Lung (tissue), 12 donors: ENCODE results near the gene CNDP1. TPM values are rescaled to one million over a fixed set of nuclear protein-coding genes. Genes with fewer than 3 reads are reported as not detected.
"Not testable (repeated sequence)": the region's sequence is repeated elsewhere in the genome, so short reads cannot be mapped to it uniquely, and the experiment has no call there.

Source experiments
- ATAC-seq: fragments of 200-7000 bp; cut with Tn5 transposase; one replicate; pipeline ENCODE4 v1.9.1; 2020; ENCODE audit warnings: moderate number of reproducible peaks; ENCODE audit not compliant: insufficient read depth, low FRiP score
- DNase-seq, 3 donors: peaks; one replicate each; pipeline ENCODE4 v3.0.0-alpha.2; 2013 to 2017
- H3K27ac ChIP-seq, 2 donors: one replicate each; pipeline ENCODE4 v1.5.1; 2013; ENCODE audit warnings: mild to moderate bottlenecking in 2 of 2, moderate library complexity in 2 of 2, control low read depth in 1 of 2, inconsistent platforms in 1 of 2, low read depth in 1 of 2, low read length in 1 of 2
- H3K27me3 ChIP-seq, 3 donors: one replicate each; pipeline ENCODE4 v1.5.1; 2013; ENCODE audit warnings: low read length in 2 of 3; ENCODE audit not compliant: control insufficient read depth in 3 of 3, insufficient read depth in 3 of 3
- H3K36me3 ChIP-seq, 4 donors: one replicate each; pipeline ENCODE4 v1.5.1; 2013; ENCODE audit warnings: low read length in 4 of 4, mild to moderate bottlenecking in 1 of 4, moderate library complexity in 1 of 4; ENCODE audit not compliant: control insufficient read depth in 4 of 4, insufficient read depth in 4 of 4
- H3K4me1 ChIP-seq, 5 donors: one replicate each; pipeline ENCODE4 v1.5.1; 2013; ENCODE audit warnings: low read length in 5 of 5, mild to moderate bottlenecking in 2 of 5, moderate library complexity in 1 of 5; ENCODE audit not compliant: control insufficient read depth in 5 of 5, insufficient read depth in 5 of 5
- H3K4me3 ChIP-seq: one replicate; pipeline ENCODE4 v1.5.1; 2013; ENCODE audit warnings: mild to moderate bottlenecking, control low read depth, moderate library complexity
- H3K9ac ChIP-seq, 2 donors: one replicate each; pipeline ENCODE4 v1.5.1; 2013; ENCODE audit warnings: low read length in 2 of 2, control low read depth in 1 of 2; ENCODE audit not compliant: insufficient read depth in 1 of 2
- H3K9me3 ChIP-seq, 4 donors: one replicate each; pipeline ENCODE4 v1.5.1; 2013; ENCODE audit warnings: low read length in 3 of 4, mild to moderate bottlenecking in 1 of 4, moderate library complexity in 1 of 4; ENCODE audit not compliant: control insufficient read depth in 4 of 4, insufficient read depth in 3 of 4
- CTCF ChIP-seq: IDR thresholded peaks from 2 replicates; pipeline ENCODE4 v1.5.1; 2012; ENCODE audit warnings: mild to moderate bottlenecking; ENCODE audit errors: control extremely low read depth, extremely low read depth
- WGBS, 2 donors: extraction: QIAGEN DNeasy Blood & Tissue Kit; methylation state at CpG; one replicate each; pipeline ENCODE4 v1.1.7; 2013; 5-methylcytosine and 5-hydroxymethylcytosine counted together
- polyA plus RNA-seq, 2 donors: library from polyadenylated mRNA; stranded (reverse); fragments of 200-250 nt; gene quantifications; one replicate each; pipeline ENCODE4 v1.2.1, GENCODE V29; 2013
- total RNA-seq, 2 donors: library from RNA; depleted of rRNA in 1 of 2; stranded (reverse); fragments of >200 nt in 1 of 2; gene quantifications; one replicate each; pipeline ENCODE4 v1.2.1, GENCODE V29; 2014 to 2021
- donor health status: control.
- donor health status: control.
- donor health status: Bipolar disorder and iron deficiency.
- donor health status: healthy.
- donor health status: DM: yes; HTN: yes; CAD: no.

Gene CNDP1
- total and polyA plus RNA-seq, 4 donors = 0.08 to 0.10 TPM; not detected in 2

- WGBS, 2 donors = 83 to 96% methylated on average over 4 of the region's 4 CpGs
- peaks cover 0 to 35% (median 4%) of the 10 kb centered on the region in 5 donors for H3K4me1 ChIP-seq
- no peaks in the 10 kb centered on the region for H3K36me3 ChIP-seq
- no peak for TF ChIP-seq CTCF
- peak in 2 of 3 donors; percentile 50 to 52 for DNase-seq
- peaks cover 0 to 6% (median 0%) of the 10 kb centered on the region in 4 donors for H3K9me3 ChIP-seq
- H3K9ac ChIP-seq = no peak overlapping the region
- ATAC-seq = no peak
- H3K27me3 ChIP-seq = no peaks in the 10 kb centered on the region
- no peak overlapping the region for H3K27ac ChIP-seq
- H3K4me3 ChIP-seq = no peak overlapping the region
These were observed 27.9 kb downstream of the CNDP1 start for GRCh38 chr18:74562131-74562730.

- Histone ChIP-seq H3K4me3 (no peak overlapping the region), H3K27me3 (no peaks in the 10 kb centered on the region), H3K36me3 (no peaks in the 10 kb centered on the region), H3K9ac (no peak overlapping the region), H3K4me1 (peaks cover 0 to 35% (median 4%) of the 10 kb centered on the region in 5 donors), H3K9me3 (peaks cover 0 to 8% (median 0%) of the 10 kb centered on the region in 4 donors), H3K27ac (no peak overlapping the region)
- DNase-seq (no peak), ATAC-seq (no peak)
- 77 to 90% methylated on average over 4 of the region's 4 CpGs for WGBS, 2 donors
- no peak for TF ChIP-seq CTCF
These were observed 28.5 kb downstream of the CNDP1 start for GRCh38 chr18:74562775-74563174.

GRCh38 chr18:74563999-74564398, 29.7 kb downstream of the CNDP1 start:
- H3K4me3 ChIP-seq = no peak overlapping the region
- H3K9ac ChIP-seq = no peak overlapping the region
- no peak for TF ChIP-seq CTCF
- H3K9me3 ChIP-seq = peaks cover 0 to 10% (median 0%) of the 10 kb centered on the region in 4 donors
- DNase-seq (peak in 2 of 3 donors; percentile 31 to 48), ATAC-seq (no peak)
- no peak overlapping the region for H3K27ac ChIP-seq
- peaks cover 0 to 35% (median 4%) of the 10 kb centered on the region in 5 donors for H3K4me1 ChIP-seq
- H3K27me3 ChIP-seq = no peaks in the 10 kb centered on the region
- WGBS, 2 donors = 43 to 47% methylated on average over 3 of the region's 3 CpGs
- no peaks in the 10 kb centered on the region for H3K36me3 ChIP-seq

- not testable (repeated sequence) for ATAC-seq, H3K36me3 ChIP-seq, DNase-seq, H3K27ac ChIP-seq, H3K4me3 ChIP-seq, H3K27me3 ChIP-seq, H3K9ac ChIP-seq
- 85 to 100% methylated on average over 1 of the region's 1 CpG for WGBS, 2 donors
- peaks cover 0 to 35% (median 4%) of the 10 kb centered on the region in 5 donors for H3K4me1 ChIP-seq
- H3K9me3 ChIP-seq = peaks cover 0 to 10% (median 0%) of the 10 kb centered on the region in 4 donors
These were observed 30.9 kb downstream of the CNDP1 start for GRCh38 chr18:74565164-74565563.

GRCh38 chr18:74565993-74566392, 31.7 kb downstream of the CNDP1 start:
- not testable (repeated sequence) for H3K36me3 ChIP-seq, ATAC-seq, H3K4me3 ChIP-seq, H3K27ac ChIP-seq, DNase-seq, H3K27me3 ChIP-seq, H3K9ac ChIP-seq
- Histone ChIP-seq H3K4me1 (peaks cover 0 to 35% (median 4%) of the 10 kb centered on the region in 5 donors), H3K9me3 (peaks cover 0 to 10% (median 0%) of the 10 kb centered on the region in 4 donors)
- WGBS, 2 donors = 64 to 98% methylated on average over 3 of the region's 3 CpGs
